ENCODE data around the gene ALG8.
"Not testable (repeated sequence)": the region's sequence is repeated elsewhere in the genome, so short reads cannot be mapped to it uniquely, and the experiment has no call there.

Gene ALG8

DNA sequence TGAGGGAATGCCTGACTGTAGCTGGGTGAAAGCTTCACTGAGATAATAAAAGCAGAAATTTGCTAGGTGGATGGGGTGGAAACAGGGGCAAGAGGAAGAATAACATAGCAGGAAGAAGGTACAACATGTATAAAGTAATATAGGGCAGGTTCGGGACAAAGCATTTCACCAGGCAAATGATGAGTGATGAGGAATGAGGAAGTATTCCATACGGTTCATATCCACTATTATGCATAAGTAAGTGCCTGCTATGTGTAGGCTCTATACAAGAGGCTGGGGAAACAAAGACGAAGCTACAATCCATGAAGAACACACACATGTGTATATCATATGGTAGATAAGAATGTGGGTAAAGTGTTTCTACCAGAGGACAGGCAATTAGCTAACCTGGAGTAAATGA is 67.7 kb downstream of the ALG8 start:
- DNase-seq (ENCODE audit: low read depth), result no peak

DNA sequence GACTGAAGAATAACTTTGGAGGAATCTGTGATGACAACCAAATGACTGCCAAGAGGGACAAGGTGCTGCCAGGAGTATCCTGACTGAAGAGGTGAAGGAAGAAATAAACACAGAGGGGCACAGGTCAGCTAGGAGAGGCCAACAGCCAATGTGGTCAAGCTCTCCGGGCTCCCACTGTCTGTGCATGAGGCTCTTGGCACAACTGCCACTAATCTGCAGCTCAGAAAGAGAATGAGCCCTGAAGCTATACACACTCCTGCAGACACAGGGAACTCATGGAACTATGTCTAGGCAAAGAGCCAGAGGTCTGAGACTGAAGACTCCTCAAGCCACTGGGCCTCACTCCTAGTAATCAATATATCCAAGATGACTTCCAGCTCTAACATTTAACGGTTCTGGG is 68.8 kb downstream of the ALG8 start:
- DNase-seq (ENCODE audit: low read depth), result no peak

DNA sequence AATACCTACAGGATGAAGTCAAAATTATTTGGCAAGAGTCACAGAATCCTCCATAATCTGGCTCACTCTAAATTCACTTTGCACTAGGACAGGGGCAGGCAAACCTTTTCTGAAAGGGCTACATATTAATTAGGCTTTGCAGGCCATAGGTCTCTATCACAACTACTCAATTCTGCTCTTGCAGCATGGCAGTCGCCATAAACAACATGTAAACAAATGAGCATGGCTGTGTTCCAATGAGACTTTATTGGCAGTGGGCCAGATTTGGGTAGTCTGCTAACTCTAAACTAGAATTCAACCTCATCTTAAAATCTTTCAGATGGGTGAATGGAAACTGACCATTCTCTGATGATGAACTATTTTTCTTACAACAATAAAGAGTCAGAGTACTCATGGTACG is 70.0 kb downstream of the ALG8 start:
- no peak for DNase-seq (ENCODE audit: low read depth)

DNA sequence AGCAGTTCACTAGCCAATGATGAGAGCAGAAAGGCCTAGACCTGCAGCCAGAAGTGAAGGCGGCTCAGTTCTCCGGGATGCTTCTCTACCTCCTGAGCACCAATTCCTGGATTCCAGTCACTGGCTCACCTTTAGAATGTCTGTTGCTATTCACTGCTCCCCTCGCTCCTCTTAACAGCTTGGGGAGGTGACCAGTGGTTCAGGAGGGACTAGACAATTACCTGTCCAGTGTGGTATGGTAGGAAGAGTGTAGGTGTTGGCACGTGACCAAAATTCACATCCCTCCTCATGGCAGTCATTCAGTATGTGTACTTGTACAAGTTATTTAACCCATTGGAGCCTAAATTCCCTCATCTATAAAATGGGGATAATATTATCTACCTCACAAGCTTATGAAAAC is 71.7 kb downstream of the ALG8 start:
- DNase-seq (ENCODE audit: low read depth), result no peak

DNA sequence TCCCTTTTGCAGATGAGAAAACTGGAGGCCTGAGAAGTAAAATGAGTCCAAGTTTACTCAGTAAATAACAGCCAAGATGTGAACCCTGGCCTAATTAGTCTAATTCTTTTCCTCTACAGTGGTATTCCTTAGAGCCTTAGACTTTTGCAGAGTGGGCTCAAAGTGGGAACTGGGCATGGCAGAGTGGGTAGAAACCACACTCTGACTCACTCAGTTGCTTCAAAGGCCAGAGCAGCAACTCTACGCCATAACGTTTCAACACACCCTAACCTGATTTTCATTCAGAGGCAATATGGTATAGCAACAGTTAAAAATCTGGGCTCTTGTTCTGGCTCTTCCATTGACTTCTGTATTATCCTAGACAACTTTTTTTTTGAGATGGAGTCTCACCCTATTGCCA is 73.0 kb downstream of the ALG8 start:
- DNase-seq (ENCODE audit: low read depth), result no peak

DNA sequence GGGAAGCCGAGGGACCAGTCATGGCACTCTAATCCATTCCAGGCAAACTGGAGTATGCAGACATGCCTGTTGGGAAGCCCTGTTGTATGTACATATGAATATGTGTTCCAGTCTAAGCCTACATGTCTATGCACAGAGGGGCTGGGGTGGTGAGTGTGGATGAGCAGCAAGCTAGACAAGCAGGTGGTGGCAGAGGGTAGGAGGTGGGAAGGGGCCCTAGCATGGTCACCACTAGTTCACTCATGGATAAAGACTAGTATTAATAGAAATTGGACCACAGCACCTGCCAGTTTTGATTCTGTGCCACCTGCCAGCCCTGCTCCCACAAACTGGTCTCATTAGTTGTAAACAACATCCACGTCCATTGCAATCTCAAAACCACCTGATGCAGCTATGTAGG is 74.2 kb downstream of the ALG8 start:
- DNase-seq (ENCODE audit: low read depth), result no peak

DNA sequence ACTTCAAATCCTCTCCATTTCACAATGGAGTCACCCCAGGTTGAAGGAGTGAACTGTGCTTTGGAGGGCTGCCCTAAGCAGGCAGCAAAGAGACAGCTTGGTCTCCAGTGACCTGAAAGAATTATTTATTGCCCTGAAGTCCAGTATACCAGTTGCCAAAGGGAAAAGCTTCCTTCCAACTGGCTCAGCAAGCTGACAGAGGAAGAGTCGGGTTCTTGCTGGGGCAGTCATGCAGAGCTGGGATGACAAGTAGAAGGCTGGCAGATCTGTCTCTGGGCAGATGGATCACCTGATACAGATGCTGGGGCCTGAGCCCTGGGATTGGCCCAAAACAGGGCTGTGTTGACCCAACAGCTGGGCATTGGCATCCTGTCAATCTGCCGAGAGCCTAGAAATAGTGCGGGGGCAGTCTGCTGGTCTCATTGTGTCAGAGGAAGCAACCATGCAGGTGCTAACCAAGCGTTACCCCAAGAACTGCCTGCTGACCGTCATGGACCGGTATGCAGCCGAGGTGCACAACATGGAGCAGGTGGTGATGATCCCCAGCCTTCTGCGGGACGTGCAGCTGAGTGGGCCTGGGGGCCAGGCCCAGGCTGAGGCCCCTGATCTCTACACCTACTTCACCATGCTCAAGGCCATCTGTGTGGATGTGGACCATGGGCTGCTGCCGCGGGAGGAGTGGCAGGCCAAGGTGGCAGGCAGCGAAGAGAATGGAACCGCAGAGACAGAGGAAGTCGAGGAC is 75.8 kb downstream of the ALG8 start, which contains the start of gene THRSP:
Gene THRSP (plus strand): TSS at position 422 of the 742 bp plus-strand sequence. CDS start 21 bp downstream, at position 443.
- no peak for DNase-seq (ENCODE audit: low read depth)

DNA sequence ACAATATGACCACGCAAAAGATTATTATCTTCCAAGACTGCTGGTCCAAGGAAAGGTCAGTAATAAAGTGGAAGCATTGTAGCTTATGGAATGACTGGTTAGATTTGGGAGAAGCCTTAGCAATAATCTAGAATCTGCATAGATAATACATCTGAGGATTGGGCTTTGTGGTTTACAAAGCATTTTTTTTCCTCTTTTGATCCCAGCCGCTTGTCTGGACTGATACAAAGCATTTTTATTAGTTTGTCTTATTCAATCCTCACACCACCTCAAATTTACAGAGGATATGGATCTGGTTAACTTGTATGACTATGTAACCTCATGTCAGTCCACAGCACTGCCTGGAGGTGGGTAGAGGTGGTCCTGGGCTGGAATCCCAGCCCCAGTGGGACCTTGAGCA is 76.8 kb downstream of the ALG8 start:
- no peak for DNase-seq (ENCODE audit: low read depth)

DNA sequence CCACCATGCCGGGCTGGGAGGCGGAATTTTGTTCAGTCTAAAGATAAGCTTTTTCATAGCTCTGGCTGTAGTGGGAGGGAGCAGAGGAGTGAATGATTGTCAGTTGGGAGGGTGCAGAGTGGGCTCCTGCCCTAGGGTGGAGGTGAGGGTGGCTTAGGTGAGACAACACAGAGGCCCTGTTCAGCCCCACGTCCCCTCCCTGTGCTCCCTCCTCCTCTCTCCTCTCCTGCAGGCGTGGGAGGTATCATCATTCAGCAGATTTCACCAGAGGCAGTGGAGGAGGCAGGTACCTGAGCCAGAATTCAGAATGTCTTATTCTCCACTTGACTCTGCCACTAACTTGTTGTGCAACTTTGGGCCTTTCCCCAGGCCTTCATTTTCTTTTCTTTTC is 77.5 kb downstream of the ALG8 start:
- no peak for DNase-seq (ENCODE audit: low read depth)

DNA sequence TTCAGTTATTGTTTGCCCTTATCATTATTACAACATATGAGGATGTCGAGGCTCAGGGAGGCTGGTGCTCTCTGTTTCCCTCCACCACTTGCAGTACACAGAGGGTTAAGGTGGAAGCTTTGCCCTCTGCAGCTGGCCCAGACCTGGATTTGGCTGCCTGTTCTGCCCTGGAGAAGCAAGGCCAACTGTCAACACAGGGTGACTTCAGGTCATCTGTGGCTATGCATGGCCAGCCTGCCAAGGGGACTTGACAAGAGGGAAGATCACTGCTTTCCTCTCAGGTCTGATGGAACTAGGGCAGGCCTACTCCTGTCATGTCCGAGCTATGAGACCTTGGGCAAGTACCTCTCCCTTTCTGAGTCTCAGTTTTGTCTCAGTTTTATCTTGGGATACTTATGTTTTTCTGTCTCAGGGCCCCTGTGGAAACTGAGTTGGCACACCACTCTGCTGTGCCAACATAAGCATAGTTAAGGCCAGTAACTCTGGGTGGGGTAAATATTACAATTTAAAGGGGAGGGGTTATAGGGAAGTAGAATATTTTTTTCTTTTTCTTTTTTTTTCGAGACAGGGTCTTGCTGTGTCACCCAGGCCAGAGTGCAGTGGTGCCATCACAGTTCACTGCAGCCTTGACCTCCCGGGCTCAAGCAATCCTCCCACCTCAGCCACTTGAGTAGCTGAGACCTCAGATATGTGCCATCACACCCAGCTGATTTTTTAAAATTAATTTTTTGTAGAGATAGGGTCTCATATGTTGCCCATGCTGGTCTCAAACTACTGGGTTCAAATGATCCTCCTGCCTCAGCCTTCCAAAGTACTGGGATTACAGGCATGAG is 78.1 kb downstream of the ALG8 start:
- DNase-seq (ENCODE audit: low read depth), result no peak

DNA sequence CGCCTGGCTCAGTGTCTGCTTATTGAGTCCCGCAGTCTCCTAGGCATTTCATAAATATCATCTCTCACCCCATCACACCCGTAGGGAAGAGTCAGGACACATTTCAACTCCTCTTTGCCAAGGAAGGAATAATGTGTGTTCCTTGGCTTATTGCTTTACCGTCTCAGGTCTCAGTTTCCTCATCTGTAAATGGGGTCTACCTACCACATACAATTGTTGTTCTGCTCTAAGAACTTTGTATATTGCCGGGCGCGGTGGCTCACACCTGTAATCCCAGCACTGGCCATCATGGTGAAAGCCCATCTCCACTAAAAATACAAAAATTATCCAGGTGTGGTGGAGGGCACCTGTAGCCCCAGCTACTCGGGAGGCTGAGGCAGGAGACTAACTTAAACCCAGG is 78.9 kb downstream of the ALG8 start:
- no peak for DNase-seq (ENCODE audit: low read depth)

DNA sequence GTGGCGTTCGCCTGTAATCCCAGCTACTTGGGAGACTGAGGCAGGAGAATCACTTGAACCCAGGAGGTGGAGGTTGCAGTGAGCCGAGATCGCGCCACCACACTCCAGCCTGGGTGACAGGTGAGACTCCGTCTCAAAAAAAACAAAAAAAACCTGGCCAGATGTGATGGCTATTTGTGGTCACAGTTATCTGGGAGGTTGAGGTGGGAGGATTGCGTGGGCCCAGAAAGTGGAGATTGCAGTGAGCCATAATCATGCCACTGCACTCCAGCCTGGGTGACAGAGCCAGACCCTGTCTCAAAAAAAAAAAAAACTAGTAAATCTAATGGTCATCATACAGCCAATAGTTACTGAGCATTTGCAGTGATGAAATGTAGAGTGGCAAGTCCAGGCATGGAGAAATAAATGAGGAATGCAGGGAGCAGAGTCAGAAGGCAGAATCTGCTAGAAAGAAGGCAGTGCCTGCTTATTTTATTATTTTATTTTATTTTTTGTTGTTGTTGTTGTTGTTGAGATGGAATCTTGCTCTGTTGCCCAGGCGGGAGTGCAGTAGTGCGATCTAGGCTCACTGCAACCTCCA is 79.6 kb downstream of the ALG8 start:
- DNase-seq (ENCODE audit: low read depth), result not testable (repeated sequence)

DNA sequence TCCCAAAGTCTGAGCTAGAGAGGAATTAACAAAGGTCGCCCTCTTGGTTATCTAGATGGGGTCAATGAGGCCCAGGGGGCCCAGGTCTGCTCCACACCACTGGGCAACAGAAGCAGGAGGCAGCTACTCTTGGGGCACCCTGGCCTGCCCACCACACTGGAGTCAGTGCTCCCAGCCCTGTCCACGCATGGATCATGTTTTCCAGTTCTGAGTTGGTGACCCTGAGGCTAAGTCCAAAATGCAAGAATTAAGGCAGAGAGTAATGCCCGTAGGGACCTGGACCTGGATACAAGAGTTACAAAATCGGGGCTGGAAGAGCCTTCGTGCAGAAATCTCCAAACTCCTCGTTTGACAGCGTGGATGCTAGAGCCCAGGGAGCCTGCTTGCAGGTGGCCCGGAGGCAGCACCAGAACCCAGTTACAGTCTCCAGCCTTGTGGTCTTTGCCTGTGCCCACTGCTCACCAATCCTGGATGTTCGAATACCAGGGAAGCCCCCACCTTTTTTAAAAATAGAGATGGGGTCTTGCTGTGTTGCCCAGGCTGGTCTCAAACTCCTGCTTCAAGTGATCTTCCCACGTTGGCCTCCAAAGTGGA is 81.9 kb downstream of the ALG8 start:
- DNase-seq (ENCODE audit: low read depth), result no peak

DNA sequence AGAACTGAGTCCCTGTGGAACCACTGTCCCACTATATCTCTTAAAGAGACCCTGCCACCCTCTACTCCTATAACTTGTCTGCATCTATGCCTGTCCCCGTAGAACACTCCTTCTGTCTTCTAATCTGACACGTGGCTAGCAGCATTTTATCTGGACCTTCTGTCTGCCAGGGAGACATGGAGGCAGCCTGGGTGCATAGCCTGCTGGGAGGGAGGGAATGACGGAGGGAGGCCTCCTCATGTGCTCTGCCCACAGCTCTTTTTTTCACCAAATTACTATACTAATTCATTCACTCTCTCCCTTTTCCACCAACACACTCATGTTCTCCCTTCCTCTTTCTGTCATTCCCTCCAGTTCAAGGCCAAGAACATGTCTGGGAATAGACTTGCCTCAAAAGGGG is 83.3 kb downstream of the ALG8 start:
- no peak for DNase-seq (ENCODE audit: low read depth)

DNA sequence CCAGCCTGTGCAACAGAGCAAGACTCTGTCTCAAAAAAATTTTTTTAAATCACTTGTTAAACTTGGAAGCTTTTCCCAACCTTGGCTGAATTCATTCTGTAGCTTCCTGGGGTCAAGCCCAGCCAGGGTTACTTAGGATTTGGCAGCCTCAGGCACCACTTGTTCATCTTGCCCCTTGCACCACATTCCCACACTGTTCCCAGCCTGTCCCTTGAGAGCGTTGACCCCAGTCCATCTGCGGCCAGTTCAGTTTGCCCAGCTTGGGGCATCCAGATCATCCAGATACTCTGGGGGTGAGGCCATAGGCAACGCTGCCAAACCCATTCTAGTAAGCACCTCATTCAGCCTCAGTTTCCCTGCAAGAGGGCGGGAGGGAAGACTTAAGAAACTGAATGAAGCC is 84.5 kb downstream of the ALG8 start:
- no peak for DNase-seq (ENCODE audit: low read depth)

DNA sequence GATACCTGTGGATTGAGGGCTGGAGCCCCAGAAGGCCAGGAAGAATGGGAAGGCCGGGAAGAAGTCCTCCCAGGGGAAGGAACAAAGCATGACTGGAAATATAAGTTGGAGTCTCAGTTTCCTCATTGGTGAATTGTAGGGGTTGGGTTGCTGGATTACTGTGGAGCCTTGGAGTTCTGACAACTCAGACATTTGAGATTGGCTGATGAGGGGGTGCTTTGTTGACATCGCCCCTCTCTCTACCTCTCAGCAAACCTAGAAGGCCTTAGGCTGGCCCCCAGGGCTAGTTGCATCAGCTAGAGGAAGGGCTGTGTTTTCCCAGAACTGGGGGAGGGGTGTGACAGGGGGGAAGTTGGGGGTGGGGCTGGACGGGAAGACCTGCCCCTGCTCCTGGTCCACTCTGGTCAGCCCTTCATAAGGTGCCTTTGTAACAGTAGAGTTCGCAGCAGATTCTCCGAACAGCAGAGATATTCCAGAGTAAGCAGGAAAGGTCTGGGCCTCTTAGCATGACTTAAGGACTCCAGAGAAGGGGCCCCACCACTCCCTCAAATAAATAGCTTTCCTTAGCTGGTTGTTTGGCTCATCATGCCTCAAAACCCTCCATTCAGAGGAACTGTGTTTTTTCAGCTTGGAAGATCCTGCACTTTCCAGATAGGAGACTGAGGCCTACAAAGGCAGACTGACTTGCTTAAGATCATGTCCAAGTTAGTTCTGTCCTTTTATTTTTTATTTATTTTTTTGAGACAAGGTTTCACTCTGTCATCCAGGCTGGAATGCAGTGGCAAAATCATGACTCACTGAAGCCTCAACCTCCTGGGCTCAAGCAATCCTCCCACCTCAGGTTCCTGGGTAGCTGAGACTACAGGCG is 88.2 kb downstream of the ALG8 start:
- DNase-seq (ENCODE audit: low read depth), result no peak
